Left ventricle myocardium inferior (tissue), 1 donor: ENCODE results near the gene GPR84. TPM values are rescaled to one million over a fixed set of nuclear protein-coding genes. Genes with fewer than 3 reads are reported as not detected.

Source experiments
- DNase-seq: peaks from one replicate; pipeline ENCODE4 v3.0.0-alpha.2; 2020
- H3K27ac ChIP-seq: fragments of 200-600 bp; replicated peaks from 2 replicates; pipeline ENCODE4 v1.8.0; 2021
- H3K27me3 ChIP-seq: fragments of 200-600 bp; 2 replicates; pipeline ENCODE4 v1.8.0; 2021; ENCODE audit warnings: low read depth
- H3K36me3 ChIP-seq: fragments of 200-600 bp; 2 replicates; pipeline ENCODE4 v1.8.0; 2021
- H3K4me1 ChIP-seq: fragments of 200-600 bp; 2 replicates; pipeline ENCODE4 v1.8.0; 2021
- H3K4me3 ChIP-seq: fragments of 200-600 bp; 2 replicates; pipeline ENCODE4 v1.8.0; 2021; ENCODE audit warnings: mild to moderate bottlenecking, moderate library complexity
- H3K9me3 ChIP-seq: fragments of 200-600 bp; replicated peaks from 2 replicates; pipeline ENCODE4 v1.8.0; 2021
- CTCF ChIP-seq: fragments of 200-600 bp; IDR thresholded peaks from 2 replicates; pipeline ENCODE4 v1.8.0; 2021; ENCODE audit warnings: antibody characterized with exemption, mild to moderate bottlenecking, borderline replicate concordance
- intact Hi-C: fragments of 100-400 bp; cut with micrococcal nuclease; formaldehyde crosslinking; loops from one replicate; pipeline ENCODE4 v1.11.0; 2022
- total RNA-seq: library from RNA; stranded (reverse); fragmentation: NEBNext Ultra II Directional; extraction: Animal tissue kit (Norgen Biotek cat#: 25700); gene quantifications from one replicate; pipeline ENCODE4 v1.2.1, GENCODE V29; 2021
- donor health status: DM: no; HTN: yes; CAD: no; lungs with severe emphysema.

The GPR84 gene
- total RNA-seq, 1 donor from 2014 or later: not detected

GRCh38 chr12:54376596-54376995 lies 12.3 kb upstream of the GPR84 start:
- peaks cover 71% of the 10 kb centered on the region for H3K4me1 ChIP-seq
- peak overlapping the region; percentile 65 for H3K4me3 ChIP-seq
- H3K27ac ChIP-seq: peak overlapping the region; percentile 89
- H3K36me3 ChIP-seq: no peaks in the 10 kb centered on the region
- TF ChIP-seq CTCF: no peak
- no peaks in the 10 kb centered on the region for H3K27me3 ChIP-seq
- intact Hi-C loops: no loop called here
- no peaks in the 10 kb centered on the region for H3K9me3 ChIP-seq
- no peak for DNase-seq

GRCh38 chr12:54375259-54375579 lies 10.9 kb upstream of the GPR84 start:
- no peak for TF ChIP-seq CTCF
- no peak for DNase-seq

GRCh38 chr12:54374562-54375258 lies 10.4 kb upstream of the GPR84 start:
- intact Hi-C loops: no loop called here
- peak; percentile 63 for DNase-seq
- peak overlapping the region; percentile 89 for H3K27ac ChIP-seq

More at GRCh38 chr12:54375259-54375579, 10.9 kb upstream of the GPR84 start:
- H3K4me1 ChIP-seq: peaks cover 85% of the 10 kb centered on the region
- intact Hi-C loops: no loop called here
- H3K27ac ChIP-seq: peak overlapping the region; percentile 89
- no peaks in the 10 kb centered on the region for H3K9me3 ChIP-seq
- peak overlapping the region; percentile 65 for H3K4me3 ChIP-seq
- no peaks in the 10 kb centered on the region for H3K27me3 ChIP-seq
- no peaks in the 10 kb centered on the region for H3K36me3 ChIP-seq

DNA sequence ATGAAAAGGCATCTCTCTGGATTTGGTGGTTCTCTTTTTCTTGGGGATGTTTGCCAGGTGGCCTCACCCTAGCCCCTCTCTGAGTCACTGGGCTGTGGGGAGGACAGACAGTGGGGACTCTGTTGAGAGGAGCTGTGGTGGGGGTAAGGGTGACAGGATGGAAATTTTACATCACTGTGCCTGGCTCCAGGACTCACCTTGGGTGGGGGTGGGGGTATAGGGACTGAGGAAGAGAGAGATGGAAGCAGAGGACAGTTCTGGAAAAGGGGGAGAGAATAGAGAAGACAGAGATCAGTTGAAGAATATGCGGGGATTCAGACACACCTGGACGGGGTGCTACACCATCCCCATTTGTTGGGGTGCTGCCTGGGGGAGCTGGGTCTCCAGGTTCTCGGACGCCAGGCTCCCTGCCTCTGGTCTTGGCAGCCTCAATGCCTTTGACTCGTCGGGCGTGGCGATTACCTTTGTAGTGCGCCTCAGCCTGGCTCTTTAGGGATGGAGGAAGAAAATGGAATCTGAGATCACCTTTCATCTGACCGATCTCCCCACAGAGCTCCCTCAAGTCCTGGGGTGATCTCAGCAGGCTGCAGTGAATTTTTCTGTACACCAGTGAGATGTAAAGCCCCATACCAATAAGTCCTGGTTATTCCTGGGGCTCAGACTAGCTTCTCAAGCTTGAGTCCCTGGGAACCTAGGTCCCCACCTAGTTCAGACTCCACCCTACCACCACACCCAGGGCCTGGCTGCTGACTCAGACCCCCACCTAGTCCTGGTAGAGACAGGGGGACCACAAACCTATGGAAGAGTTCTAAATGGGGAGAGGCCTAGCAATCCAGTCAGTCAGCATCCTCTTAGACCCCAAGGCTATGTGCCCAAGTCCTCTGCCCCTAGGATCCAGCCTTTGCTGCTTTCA lies 9.6 kb upstream of the GPR84 start:
- TF ChIP-seq CTCF: no peak
- H3K36me3 ChIP-seq: no peaks in the 10 kb centered on the region
- H3K27me3 ChIP-seq: no peaks in the 10 kb centered on the region
- DNase-seq: no peak
- no peak overlapping the region for H3K4me3 ChIP-seq
- peaks cover 93% of the 10 kb centered on the region for H3K4me1 ChIP-seq
- peak overlapping the region; percentile 89 for H3K27ac ChIP-seq
- intact Hi-C loops: no loop called here
- no peaks in the 10 kb centered on the region for H3K9me3 ChIP-seq

More at GRCh38 chr12:54374562-54375258, 10.4 kb upstream of the GPR84 start:
- Histone ChIP-seq H3K4me1 (peaks cover 90% of the 10 kb centered on the region), H3K36me3 (no peaks in the 10 kb centered on the region), H3K9me3 (no peaks in the 10 kb centered on the region), H3K27me3 (no peaks in the 10 kb centered on the region), H3K4me3 (no peak overlapping the region)
- TF ChIP-seq CTCF: no peak

DNA sequence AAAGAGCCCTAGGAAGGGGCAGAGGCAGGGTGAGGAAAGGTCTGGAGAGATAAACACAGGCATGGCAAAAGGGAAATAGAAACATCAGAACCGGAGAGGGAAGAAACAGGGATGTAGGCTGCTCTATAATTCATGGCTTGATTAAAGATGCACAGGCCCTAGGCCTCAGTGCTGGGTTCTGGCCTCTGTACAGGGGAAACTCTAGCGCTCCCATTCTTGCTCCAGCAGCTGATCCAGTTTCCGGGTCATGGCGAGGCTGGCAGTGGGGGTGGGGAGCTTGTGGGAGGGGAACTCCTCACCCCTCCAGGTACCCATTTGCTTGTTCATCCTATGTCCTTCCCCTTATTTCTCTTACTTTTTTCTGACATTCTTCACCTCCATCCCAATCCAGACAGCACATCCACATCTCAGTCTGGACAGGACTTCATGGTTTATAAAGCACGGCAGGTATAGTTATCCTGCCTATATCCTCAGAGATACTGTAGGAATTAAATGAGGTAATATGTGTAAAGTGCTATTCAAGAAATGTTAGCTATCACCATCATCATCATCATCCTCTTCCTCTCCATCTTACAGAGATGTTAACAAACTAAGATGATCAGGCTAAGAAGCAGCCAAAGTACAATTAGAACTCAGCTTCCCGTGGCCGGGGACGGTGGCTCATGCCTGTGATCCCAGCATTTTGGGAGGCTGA lies 8.0 kb upstream of the GPR84 start:
- intact Hi-C loops: no loop called here
- Histone ChIP-seq H3K27ac (peak overlapping the region; percentile 89), H3K9me3 (no peaks in the 10 kb centered on the region), H3K4me3 (no peak overlapping the region), H3K36me3 (no peaks in the 10 kb centered on the region), H3K4me1 (peaks cover 88% of the 10 kb centered on the region), H3K27me3 (no peaks in the 10 kb centered on the region)
- DNase-seq: no peak
- TF ChIP-seq CTCF: no peak
